GM19468 (cell line): ENCODE data around the gene COA8.
"Not testable (repeated sequence)": the region's sequence is repeated elsewhere in the genome, so short reads cannot be mapped to it uniquely, and the experiment has no call there.

Experiments used
- ATAC-seq: cut with Tn5 transposase; IDR thresholded peaks from one replicate; pipeline ENCODE4 v1.9.1; 2021; ENCODE audit warnings: mild to moderate bottlenecking, moderate library complexity, moderate number of reproducible peaks; ENCODE audit not compliant: unreplicated experiment; ENCODE audit errors: extremely low read depth

Gene COA8

DNA sequence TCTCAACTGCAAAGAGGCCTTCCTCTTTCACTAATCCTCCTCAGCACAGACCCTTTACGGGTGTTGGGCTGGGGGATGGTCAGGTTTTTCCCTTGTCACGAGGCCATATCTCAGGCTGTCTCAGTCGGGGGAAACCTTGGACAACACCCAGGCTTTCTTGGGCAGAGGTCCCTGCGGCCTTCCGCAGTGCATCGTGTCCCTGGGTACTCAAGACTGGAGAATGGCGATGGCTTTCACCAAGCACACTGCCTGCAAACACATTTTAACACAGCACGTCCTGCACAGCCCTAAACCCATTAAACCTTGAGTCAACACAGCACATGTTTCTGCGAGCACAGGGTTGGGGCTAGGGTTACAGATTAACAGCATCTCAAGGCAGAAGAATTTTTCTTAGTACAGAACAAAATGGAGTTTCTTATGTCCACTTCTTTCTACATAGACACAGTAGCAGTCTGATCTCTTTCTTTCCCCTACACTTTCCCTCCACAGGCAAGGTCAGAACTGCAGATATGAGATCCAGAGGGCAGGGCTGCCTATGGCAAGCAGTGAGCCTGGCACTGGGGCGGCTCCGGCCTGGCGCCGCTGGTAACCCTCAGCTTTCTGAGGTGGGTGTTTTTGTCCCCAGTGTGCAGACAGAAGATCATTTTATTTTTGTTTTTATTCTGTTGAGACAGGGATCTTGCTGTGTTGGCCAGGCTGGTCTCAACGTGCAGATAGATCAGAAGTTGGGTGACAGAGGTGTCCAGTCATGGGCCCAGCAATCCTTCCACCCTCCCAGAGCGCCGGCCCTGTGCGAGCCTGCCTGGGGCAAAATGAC lies 37.1 kb upstream of the COA8 start:
- ATAC-seq = not testable (repeated sequence)

DNA sequence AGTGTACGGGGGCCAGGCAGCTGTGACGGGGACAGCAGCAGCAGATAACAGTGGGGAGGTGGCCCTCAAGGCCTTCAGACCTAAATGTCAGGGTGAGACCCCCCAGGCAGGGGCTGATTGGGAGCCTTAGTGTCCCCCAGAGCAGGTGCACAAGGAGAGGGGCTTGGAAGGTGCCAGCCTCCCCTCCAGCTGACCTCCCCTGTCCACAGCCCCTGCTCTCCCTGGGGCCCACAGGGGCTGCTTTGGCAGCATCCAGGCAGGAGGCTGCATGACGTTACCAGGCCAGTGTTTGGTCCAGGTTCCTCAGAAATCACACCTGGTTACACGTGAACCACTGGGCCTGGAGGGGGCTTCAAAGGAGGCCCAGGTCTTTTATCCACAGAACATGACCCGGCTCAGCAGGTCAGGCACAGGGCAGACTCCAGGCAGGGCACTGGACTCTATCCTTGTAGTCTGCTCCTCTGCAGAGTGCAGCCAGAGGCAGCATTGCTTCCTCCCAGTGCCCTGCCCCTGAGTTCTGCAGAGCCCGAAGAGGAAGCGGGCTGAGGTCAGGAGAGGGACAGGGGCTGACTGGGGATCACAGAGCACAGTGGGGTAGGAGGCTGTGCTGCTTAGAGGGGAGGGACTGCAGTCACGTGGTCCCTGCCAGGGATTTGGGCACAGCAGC lies 36.4 kb upstream of the COA8 start:
- no peak for ATAC-seq

DNA sequence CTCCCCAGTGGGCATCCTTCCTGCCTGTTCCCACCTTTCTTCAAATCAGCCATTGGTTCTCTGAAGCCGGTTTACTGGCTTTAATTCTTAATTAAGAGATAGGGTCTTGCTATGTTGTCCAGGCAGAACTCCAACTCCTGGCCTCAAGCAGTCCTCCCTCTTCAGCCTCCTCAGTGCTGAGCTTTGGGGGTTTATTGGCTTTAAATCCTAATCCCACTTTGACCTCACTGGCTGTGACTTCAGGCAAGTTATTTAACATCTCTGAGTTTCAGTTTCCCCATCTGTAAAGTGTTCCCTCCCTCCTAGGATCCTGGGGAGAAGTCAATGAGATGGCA lies 35.9 kb upstream of the COA8 start:
- ATAC-seq = no peak

DNA sequence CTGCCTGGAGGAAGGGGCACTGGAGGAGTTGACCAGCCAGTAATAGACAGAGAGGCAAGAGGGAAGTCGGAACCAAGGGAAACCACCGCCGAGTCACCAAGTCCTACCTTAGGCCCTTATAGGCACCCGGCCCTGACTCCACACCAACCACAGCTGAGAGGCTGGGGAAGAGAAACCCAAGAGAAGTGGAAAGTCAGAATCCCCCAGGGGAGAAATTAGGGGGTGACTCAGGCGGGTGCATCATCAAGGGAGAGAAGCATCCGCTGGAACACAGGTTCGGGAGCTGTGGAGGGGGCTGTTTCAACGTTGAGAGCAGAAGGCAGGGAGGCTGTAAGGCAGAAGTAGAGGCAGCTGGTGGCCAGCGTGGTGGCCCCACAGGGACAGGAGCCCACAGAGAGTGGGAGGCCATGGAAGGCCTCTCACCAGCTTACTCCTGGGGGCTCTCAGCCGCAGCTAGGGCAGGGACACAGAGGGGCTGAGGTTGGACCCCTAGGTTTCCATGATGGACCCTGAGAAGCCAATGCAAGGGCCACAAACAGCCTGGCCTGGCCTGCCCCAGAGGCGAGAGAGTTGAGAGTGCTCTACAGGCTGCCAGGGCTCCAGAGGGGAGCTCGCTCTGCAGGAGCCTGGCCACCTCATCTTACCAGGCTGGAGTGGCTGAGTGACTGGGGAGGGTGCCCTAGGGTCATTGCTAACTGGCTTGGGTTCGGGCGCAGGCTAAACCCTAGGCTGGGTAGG lies 35.2 kb upstream of the COA8 start:
- no peak for ATAC-seq

DNA sequence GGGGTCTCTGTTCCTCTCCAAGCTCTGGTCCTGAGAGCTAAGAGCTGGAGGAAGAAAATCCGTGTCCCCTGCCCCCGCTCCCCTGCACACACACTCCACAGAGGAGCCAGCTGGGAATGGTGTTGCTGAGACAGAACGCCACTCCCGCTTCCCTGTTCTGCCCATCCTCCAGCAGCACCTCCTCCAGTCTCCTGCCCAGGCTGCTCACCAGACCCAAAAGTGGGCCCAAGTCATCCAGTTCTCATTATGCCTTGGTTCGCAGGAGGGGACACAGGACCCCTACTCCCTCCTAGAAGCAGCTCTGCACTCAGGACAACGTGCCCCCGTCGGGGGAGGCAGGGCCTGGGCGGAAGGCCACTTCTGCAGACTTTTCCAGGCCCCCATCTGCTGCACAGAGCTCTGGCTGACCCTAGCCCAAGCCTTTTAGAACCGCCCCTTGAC lies 34.6 kb upstream of the COA8 start:
- no peak for ATAC-seq

DNA sequence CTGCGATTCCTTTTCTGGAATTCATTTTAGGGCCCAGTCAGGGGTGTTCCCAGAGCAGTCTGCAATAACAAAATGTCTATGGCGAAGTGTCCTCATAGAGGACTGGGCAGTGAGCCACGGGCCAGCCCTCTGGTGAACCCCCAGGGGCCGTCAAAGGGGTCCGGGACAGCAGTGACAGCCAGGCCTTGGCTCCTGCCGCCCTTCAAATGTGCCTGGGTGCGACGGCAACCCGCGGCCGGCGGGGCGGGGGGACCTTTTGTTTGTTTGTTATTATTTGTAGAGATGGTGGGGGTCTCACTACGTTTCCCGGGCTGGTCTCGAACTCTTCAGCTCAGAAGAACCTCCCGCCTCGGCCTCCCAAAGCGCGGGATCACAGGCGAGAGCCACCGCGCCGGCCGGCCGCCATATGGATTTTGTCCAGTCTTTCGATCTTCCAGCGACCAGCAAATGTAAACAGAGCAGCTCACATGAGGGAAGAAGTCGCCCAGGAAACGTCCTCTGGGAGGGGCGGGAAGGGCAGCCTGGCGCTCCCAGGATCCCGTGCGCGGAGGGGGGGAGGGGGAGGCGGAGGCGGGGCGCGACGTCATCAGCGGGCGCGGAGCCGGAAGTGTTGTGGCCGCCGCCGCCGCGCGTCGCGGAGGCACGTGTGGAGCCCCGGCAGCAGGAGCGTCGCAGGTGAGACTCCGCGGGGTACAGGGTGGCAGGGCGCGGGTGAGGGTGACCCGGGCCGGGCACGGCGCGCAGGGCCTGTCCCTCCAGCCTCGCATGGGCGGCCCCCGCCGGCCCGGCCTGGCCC lies 34.0 kb upstream of the COA8 start, which contains the start of gene TRMT61A:
Gene TRMT61A, plus strand, starts transcription at position 610 of the 796 bp plus-strand sequence. CDS start 783 bp downstream, outside the sequence.
- ATAC-seq = peak; percentile 41

DNA sequence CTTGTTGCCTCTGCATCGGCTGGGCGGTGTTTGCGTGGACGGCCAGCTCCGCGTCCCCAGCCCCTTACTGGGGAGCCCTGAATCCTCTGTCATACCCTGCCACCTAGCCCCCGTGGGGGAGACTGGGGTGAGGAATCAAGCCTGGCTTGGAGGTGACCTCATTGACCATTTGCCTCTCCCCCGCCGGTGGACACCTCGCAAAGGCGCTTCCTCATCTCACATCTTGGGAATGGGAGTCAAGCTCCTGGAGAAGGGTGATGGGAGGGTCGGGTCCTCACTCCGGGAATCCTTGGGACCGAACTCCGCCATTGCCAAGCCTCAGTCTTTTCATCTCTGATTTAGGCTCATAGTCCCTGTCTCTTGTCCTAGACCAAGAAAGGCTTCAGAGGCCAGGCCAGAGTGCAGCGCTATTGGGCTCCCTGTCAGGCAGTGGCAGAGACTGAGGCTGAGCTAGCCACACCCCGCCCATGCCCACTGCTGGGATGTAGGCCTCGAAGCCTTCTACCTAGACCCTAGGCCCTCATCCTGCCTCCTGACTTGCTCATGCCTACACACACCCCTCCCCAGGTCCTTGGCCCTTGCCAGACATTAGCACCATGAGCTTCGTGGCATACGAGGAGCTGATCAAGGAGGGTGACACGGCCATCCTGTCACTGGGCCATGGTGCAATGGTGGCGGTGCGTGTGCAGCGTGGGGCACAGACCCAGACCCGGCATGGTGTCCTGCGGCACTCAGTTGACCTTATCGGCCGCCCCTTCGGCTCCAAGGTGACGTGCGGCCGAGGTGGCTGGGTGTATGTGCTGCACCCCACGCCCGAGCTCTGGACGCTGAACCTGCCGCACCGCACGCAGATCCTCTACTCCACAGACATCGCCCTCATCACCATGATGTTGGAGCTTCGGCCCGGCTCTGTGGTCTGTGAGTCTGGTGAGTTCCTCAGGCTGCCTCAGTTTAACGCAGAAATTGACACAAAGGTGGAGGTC lies 33.1 kb upstream of the COA8 start:
- ATAC-seq = no peak

DNA sequence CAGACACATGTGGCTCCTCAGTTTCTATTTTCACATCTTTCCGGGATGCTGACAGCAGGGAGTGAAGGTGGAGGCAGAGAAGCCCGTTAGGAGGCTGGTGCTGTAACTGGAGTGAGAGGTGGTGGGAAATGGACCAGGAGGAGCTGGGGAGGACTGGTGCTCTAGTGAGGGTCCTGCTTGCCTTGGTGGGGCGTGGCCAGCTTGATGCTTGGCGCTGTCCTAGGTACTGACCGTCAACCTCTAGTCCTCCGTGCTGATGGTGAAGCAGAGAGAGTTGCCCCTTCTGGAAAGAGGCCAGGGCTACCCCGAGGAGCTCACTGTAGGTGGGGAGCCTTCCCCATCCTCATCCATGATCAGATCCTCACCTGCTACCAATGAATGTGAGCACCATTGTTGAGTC lies 32.4 kb upstream of the COA8 start:
- no peak for ATAC-seq

DNA sequence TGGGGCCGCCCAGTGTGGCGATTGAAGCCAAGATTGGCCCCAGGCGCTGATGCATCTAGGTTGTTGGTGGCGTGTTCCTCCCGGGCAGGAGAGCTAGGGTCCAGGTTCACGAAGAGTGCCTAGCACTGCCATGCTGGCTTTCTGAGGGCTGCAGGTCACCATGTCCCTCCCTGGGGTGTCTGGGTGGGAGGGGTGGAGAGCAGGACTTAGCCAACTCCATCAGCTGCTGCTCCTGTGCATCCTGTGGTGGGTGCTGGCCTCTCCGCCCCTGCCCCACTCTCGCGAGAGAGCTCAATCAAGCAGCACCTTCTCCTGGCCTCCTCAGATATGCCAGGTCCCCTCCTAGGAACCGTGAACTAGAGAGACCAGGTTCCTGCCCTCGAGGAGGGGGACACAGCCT lies 31.9 kb upstream of the COA8 start:
- no peak for ATAC-seq

DNA sequence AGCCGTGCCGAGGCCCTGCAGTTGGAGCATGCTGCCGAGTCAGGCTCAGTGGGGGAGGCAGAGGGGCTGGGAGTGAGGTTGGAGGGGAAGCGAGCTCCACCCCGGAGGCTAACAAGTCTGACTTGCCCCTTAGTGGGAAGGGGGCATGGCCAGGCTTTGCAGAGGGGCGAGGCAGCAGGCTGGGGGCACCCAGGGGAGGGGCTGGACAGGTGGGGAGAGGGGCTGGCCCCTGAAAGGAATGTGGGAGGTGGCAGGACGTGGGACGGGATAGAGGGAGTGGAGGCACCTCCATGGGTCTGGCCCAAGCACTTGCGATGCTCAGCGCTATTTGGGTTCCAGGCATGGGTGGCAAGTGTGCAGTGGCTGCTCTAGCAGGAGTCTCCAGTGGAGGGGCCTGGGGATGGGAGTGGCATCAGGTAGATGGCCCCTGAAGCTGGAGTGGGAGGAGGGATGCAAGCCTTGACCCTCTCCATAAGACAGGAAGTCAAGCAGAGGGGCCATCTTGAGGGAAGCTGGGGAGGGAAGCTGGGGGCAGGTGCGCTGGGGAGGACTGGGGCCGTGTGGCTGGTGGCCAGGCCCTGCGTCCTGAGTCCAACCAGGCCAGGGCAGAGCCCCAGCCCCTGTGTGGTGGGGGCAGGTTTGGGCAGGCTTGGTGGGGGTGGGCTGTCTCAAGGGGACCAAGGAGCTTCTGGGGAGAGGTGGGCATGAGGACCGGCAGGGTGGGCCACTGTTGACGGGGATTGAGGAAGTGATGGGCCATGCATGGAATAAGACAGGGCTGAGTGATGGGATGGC lies 31.1 kb upstream of the COA8 start:
- ATAC-seq = no peak

DNA sequence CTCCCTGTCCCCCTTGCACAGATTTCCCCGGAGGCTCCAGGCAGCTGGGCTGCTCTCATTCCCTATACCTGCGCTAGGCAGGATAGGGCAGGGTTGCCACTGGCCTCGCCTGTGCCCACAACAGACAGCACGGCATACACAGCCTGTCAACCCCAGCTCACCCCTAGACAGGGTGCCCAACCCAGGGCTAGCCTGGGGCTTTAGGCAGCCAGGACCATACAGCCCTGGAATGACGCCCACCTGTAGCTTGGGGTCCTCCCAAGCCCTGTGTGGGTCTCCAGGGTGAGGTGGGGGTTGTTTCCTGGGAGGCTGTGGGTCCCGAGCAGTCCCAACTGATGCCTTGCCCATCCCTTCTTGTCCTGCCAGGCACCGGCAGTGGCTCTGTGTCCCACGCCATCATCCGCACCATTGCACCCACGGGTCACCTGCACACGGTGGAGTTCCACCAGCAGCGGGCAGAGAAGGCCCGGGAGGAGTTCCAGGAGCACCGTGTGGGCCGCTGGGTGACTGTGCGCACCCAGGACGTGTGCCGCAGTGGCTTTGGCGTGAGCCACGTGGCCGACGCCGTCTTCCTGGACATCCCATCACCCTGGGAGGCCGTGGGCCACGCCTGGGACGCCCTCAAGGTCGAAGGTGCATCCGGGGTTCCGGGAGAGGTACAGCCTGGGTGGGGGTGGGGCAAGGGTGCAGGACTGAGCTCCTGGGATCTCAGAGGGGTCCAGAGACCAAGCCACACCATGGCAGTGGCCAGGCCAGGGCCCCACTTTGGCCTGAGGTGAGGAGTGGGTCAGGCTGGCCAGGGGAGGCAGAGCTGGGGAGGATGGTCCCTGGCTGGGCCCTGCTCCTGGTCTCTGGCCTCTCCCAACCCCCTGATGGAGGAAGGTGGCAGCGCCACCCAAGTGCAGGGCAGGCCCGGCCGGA lies 30.3 kb upstream of the COA8 start:
- ATAC-seq = no peak

DNA sequence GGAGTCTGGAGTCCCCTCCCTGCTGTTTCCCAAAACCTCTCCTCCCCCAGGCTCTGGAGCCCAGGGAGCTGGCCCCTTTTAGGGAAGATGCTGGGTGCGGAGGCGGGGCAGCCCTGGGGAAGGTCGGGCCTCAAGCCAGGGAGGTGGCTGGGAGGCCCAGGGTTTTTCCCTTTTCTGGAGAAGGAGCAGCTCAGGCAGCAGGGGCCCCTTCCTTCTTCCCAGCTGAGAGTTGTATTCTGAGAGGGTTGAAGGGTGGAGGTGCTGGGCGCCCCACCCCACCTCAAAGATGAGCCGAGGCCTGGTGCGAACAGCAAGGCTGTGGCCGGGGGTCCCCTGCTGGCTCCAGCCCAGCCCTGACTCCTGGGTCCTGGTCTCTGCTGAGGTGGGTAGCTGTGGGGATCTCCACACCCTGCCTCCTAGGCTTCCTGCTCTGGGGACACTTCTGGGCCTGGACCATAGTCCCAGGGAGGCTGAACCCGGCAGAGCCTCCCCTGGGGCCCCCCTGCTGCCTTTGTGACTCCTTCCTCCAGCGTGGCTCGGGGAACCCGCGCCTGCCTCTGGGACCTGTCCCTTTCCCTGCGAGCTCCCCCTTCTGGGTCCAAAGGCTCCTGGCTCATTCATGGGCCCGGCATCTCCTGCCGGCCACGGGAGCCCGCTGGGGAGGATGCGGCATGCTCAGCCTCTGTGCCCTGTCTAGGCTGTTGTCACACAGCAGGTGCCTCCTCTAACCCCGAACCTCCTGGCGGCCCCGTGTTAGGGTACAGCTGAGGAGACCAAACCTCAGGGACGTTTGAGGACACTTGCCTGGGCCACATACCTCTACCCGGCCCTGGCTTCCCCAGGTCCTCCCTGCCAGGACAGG lies 29.4 kb upstream of the COA8 start:
- no peak for ATAC-seq

DNA sequence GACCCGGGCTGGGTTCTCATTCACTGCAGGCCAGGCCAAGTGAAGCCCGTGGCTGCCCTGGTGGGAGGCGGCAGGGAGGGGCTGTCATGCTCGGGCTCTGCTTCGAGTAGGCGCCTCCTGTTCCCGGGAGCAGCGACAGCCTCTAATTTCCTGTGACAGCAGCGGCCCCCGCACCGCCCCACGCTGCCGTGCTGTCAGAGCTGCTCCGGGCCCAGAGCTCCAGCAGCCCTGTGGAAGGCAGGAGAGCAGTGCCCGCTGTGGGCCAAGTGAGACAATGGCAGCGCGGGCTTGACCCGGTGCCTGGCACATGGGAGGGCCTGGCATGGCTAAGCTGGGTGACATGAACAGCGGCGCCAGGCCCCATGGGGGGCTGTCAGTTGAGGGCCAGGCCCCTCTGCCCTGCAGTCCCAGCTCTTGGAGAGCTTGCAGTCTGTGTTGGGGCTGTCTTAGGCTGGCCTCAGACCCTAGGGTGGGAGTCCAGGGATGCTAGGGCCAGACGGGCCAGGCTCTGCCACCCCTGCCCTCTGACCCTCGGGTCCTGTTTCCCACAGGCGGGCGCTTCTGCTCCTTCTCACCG lies 28.7 kb upstream of the COA8 start:
- ATAC-seq = no peak

DNA sequence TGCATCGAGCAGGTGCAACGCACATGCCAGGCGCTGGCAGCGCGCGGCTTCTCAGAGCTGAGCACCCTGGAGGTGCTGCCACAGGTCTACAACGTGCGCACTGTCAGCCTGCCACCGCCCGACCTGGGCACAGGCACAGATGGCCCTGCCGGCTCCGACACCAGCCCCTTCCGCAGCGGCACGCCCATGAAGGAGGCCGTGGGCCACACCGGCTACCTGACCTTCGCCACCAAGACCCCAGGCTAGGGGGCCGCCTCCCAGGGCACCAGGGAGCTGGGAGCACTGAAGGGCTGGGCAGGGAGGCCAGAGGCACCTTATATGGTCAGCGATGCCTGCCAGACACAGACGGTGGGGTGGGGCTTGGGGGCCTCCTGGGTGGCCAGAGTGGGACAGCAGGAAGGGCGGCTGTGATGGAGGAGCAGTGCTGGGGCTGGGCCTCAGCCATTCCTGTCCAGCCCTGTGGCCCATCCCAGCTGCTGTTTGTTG lies 28.1 kb upstream of the COA8 start:
- no peak for ATAC-seq

DNA sequence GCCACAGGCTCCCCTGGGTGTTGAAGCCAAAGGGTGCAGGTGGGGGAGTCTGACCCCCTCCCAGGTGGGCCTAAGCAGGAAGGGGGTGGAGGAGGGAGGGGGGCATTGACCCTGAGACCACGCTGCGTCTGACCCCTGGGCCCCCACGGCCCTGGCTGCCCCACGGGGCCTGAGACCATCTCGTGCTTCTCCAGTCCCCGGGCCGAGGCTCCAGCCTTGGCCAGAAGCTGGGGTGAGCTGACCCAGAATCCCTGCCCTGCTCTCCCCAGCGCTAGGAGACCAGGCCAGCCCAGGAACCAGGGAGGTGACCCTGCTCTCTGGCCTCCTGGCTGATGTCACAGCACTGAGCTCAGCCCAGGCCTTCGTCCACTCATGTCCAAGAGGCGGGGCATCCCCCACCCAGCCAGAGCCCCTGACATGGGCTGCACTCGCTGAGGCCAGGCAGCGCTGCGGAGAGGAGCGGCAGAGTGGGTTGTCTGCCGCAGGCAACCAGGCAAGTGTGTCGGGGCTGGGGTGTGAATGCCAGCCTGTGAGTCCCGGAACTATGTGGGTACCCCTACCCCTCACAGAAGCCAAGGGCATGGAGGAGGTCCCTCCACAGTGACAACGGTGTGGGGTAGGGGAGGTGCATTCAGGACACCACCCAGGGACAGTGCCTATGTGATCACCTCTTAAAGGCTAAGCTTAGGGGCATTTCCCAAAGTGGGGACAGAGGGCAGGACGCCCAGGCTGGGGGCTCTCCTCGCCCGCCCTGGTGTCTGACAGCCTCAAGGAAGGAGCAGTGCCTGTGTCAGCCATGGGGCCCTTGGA lies 27.5 kb upstream of the COA8 start:
- no peak for ATAC-seq
